Measurements from ENCODE around the gene NEMP1. TPM values are rescaled to one million over a fixed set of nuclear protein-coding genes. Genes with fewer than 3 reads are reported as not detected.

The NEMP1 gene
- total and polyA plus RNA-seq, 2 of the 8 experiments (the other 6 are each of a cell fraction or from before 2014, with no cell fraction given): 30.1 to 43.2 TPM

GRCh38 chr12:57040211-57040610 is 38.4 kb downstream of the NEMP1 start:
- Histone ChIP-seq H3K4me3 (ENCODE audit: extremely low read depth in 1 of 4, insufficient read depth in 2 of 4, low read depth in 3 of 4, low read length in 4 of 4) (no peak overlapping the region), H3K4me1 (replicated peaks in 1 of 4; ENCODE audit: control insufficient read depth in 3 of 4, insufficient read depth in 4 of 4, low read length in 3 of 4) (no peaks in the 10 kb centered on the region), H2BK120ac (replicated peaks; ENCODE audit: low read depth, low read length) (no peak overlapping the region), H3K18ac (ENCODE audit: extremely low read depth, low read length) (no peak overlapping the region), H2BK5ac (ENCODE audit: low read depth, low read length) (no peak overlapping the region), H2AFZ (ENCODE audit: low read length) (no peak overlapping the region), H2BK12ac (ENCODE audit: low read depth, low read length) (no peak overlapping the region), H4K91ac (replicated peaks; ENCODE audit: insufficient read length, low read length) (no peak overlapping the region), H3K9ac (replicated peaks in 1 of 4; ENCODE audit: extremely low read depth in 1 of 4, low read depth in 3 of 4, low read length in 3 of 4) (no peak overlapping the region), H3K23me2 (ENCODE audit: low read depth, low read length) (no peaks in the 10 kb centered on the region), H3K4me2 (ENCODE audit: insufficient read depth in 1 of 2, low read depth in 2 of 2, low read length in 2 of 2) (no peak overlapping the region), H3K9me3 (ENCODE audit: insufficient read depth in 2 of 2, low read depth in 1 of 2, low read length in 1 of 2) (no peaks in the 10 kb centered on the region), H2BK15ac (ENCODE audit: low read length) (no peak overlapping the region), H2AK5ac (ENCODE audit: low read depth, low read length) (no peak overlapping the region), H3K14ac (ENCODE audit: insufficient read length) (no peak overlapping the region), H4K5ac (ENCODE audit: insufficient read length, low read depth, low read length) (no peak overlapping the region), H3K79me2 (ENCODE audit: control insufficient read depth in 1 of 2, insufficient read depth in 2 of 2, low read length in 2 of 2) (no peaks in the 10 kb centered on the region), H3K79me1 (ENCODE audit: low read depth, low read length) (no peaks in the 10 kb centered on the region), H3K23ac (ENCODE audit: insufficient read length) (no peak overlapping the region), H3K27ac (ENCODE audit: low read depth, low read length) (no peak overlapping the region), H3K36me3 (ENCODE audit: control insufficient read depth in 2 of 4, insufficient read depth in 4 of 4, low read length in 3 of 4) (no peaks in the 10 kb centered on the region), H4K20me1 (replicated peaks in 1 of 2; ENCODE audit: control insufficient read depth in 1 of 2, insufficient read depth in 2 of 2, low read length in 2 of 2) (no peaks in the 10 kb centered on the region), H4K8ac (ENCODE audit: extremely low read depth, insufficient read depth, low read length) (no peak overlapping the region), H2BK20ac (ENCODE audit: low read length) (no peak overlapping the region), H3K27me3 (replicated peaks in 1 of 4; ENCODE audit: control insufficient read depth in 3 of 4, extremely low read depth in 1 of 4, insufficient read depth in 3 of 4, low read length in 3 of 4) (no peaks in the 10 kb centered on the region; a peak in 1 of 7 replicates), H3K4ac (replicated peaks; ENCODE audit: insufficient read length, low read depth, low read length) (no peak overlapping the region), H3K56ac (replicated peaks; ENCODE audit: insufficient read length, low read depth, low read length) (no peak overlapping the region)
- 87% methylated on average over 4 of the region's 4 CpGs; no CpG with 5 or more reads in 1 of the 2 experiments for WGBS, 2 experiments (ENCODE audit: extremely low coverage in 1 of 2, insufficient coverage in 1 of 2, insufficient read length in 1 of 2, insufficient replicate concordance in 2 of 2, low coverage in 1 of 2, low lambda C conversion rate in 2 of 2, missing lambda C conversion rate in 1 of 2)
- no peak for FAIRE-seq
- CTCF ChIA-PET (ENCODE audit: partially characterized antibody): interaction anchor here (0.6 to 4.8 kb wide), 15 partner anchors 9 to 133 kb away, joined by 3 to 25 read pairs (median 3); partner anchors contain the start of genes MYO1A and TAC3
- no peak for DNase-seq (ENCODE audit: low read depth in 1 of 2, low spot score in 2 of 2)
- POLR2A ChIA-PET (ENCODE audit: partially characterized antibody): interaction anchor here (1.8 kb wide), 1 partner anchor 12 kb away, joined by 10 read pairs; no protein-coding TSS in a partner anchor
- TF ChIP-seq CHD2 (IDR thresholded peaks at IDR 0.05; ENCODE audit: low read length): no peak
- no peak for TF ChIP-seq CREB1 (IDR thresholded peaks at IDR 0.05)
- no peak for TF ChIP-seq KDM1A (IDR thresholded peaks at IDR 0.05; ENCODE audit: borderline replicate concordance, low read length)
- TF ChIP-seq ATF2 (IDR thresholded peaks at IDR 0.05; ENCODE audit: low read length): no peak
- no peak for TF ChIP-seq JUN (IDR thresholded peaks at IDR 0.05; ENCODE audit: low read depth, low read length)
- no peak for TF ChIP-seq CTCF (IDR thresholded peaks at IDR 0.05; ENCODE audit: control extremely low read depth in 1 of 3, insufficient read depth in 1 of 3, low read depth in 1 of 3, low read length in 3 of 3)
- TF ChIP-seq, protein P1, sequence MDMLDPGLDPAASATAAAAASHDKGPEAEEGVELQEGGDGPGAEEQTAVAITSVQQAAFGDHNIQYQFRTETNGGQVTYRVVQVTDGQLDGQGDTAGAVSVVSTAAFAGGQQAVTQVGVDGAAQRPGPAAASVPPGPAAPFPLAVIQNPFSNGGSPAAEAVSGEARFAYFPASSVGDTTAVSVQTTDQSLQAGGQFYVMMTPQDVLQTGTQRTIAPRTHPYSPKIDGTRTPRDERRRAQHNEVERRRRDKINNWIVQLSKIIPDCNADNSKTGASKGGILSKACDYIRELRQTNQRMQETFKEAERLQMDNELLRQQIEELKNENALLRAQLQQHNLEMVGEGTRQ (IDR thresholded peaks at IDR 0.05; ENCODE audit: low read length): no peak
- no peak for TF ChIP-seq SIX5 (IDR thresholded peaks at IDR 0.05; ENCODE audit: low read depth, low read length)
- no peak for TF ChIP-seq NRF1 (IDR thresholded peaks at IDR 0.05; ENCODE audit: low read depth, low read length)
